ENCODE data around the gene MRFAP1.

Gene MRFAP1

GRCh38 chr4:6613676-6614651 is 26.5 kb upstream of the MRFAP1 start:
- Histone ChIP-seq H3K9me3 (ENCODE audit: control insufficient read depth, low read length) (no peaks in the 10 kb centered on the region), H3K9ac (ENCODE audit: low read length) (no peak overlapping the region), H3K27me3 (replicated peaks; ENCODE audit: control insufficient read depth, insufficient read depth, low read length) (no peaks in the 10 kb centered on the region)

GRCh38 chr4:6614701-6615230 is 25.7 kb upstream of the MRFAP1 start:
- no peak for DNase-seq (ENCODE audit: low read depth)
- H3K4me3 ChIP-seq (ENCODE audit: low read length) = no peak overlapping the region
- peaks cover 44% of the 10 kb centered on the region for H3K36me3 ChIP-seq (ENCODE audit: control insufficient read depth, insufficient read depth, low read length, severe bottlenecking)
- no peaks in the 10 kb centered on the region for H3K27me3 ChIP-seq (replicated peaks; ENCODE audit: control insufficient read depth, insufficient read depth, low read length)
- H3K9ac ChIP-seq (ENCODE audit: low read length) = no peak overlapping the region
- no peaks in the 10 kb centered on the region for H3K4me1 ChIP-seq (ENCODE audit: control insufficient read depth, insufficient read depth, low read length)
- H3K9me3 ChIP-seq (ENCODE audit: control insufficient read depth, low read length) = no peaks in the 10 kb centered on the region

More at GRCh38 chr4:6613676-6614651, 26.5 kb upstream of the MRFAP1 start:
- DNase-seq (ENCODE audit: low read depth) = no peak
- Histone ChIP-seq H3K36me3 (ENCODE audit: control insufficient read depth, insufficient read depth, low read length, severe bottlenecking) (peaks cover 41% of the 10 kb centered on the region), H3K4me1 (ENCODE audit: control insufficient read depth, insufficient read depth, low read length) (no peaks in the 10 kb centered on the region), H3K4me3 (ENCODE audit: low read length) (no peak overlapping the region)

- H3K4me1 ChIP-seq (ENCODE audit: control insufficient read depth, insufficient read depth, low read length) = no peaks in the 10 kb centered on the region
- H3K4me3 ChIP-seq (ENCODE audit: low read length) = no peak overlapping the region
- H3K27me3 ChIP-seq (replicated peaks; ENCODE audit: control insufficient read depth, insufficient read depth, low read length) = no peaks in the 10 kb centered on the region
- no peak for DNase-seq (ENCODE audit: low read depth)
- H3K9ac ChIP-seq (ENCODE audit: low read length) = no peak overlapping the region
- no peaks in the 10 kb centered on the region for H3K9me3 ChIP-seq (ENCODE audit: control insufficient read depth, low read length)
- peaks cover 41% of the 10 kb centered on the region for H3K36me3 ChIP-seq (ENCODE audit: control insufficient read depth, insufficient read depth, low read length, severe bottlenecking)
Observed at GRCh38 chr4:6616087-6616995, 24.1 kb upstream of the MRFAP1 start.

- DNase-seq (ENCODE audit: low read depth) = no peak
- Histone ChIP-seq H3K27me3 (replicated peaks; ENCODE audit: control insufficient read depth, insufficient read depth, low read length) (no peaks in the 10 kb centered on the region), H3K4me1 (ENCODE audit: control insufficient read depth, insufficient read depth, low read length) (no peaks in the 10 kb centered on the region), H3K4me3 (ENCODE audit: low read length) (no peak overlapping the region), H3K9me3 (ENCODE audit: control insufficient read depth, low read length) (no peaks in the 10 kb centered on the region), H3K36me3 (ENCODE audit: control insufficient read depth, insufficient read depth, low read length, severe bottlenecking) (peaks cover 38% of the 10 kb centered on the region), H3K9ac (ENCODE audit: low read length) (no peak overlapping the region)
Observed at GRCh38 chr4:6617246-6617645, 23.2 kb upstream of the MRFAP1 start.

- no peak overlapping the region for H3K4me3 ChIP-seq (ENCODE audit: low read length)
- DNase-seq (ENCODE audit: low read depth) = no peak
- no peaks in the 10 kb centered on the region for H3K9me3 ChIP-seq (ENCODE audit: control insufficient read depth, low read length)
Observed at GRCh38 chr4:6618386-6619115, 21.9 kb upstream of the MRFAP1 start.

GRCh38 chr4:6619116-6619465 is 21.4 kb upstream of the MRFAP1 start:
- Histone ChIP-seq H3K36me3 (ENCODE audit: control insufficient read depth, insufficient read depth, low read length, severe bottlenecking) (peaks cover 38% of the 10 kb centered on the region), H3K9ac (ENCODE audit: low read length) (no peak overlapping the region), H3K27me3 (replicated peaks; ENCODE audit: control insufficient read depth, insufficient read depth, low read length) (no peaks in the 10 kb centered on the region), H3K4me3 (ENCODE audit: low read length) (no peak overlapping the region), H3K9me3 (ENCODE audit: control insufficient read depth, low read length) (no peaks in the 10 kb centered on the region), H3K4me1 (ENCODE audit: control insufficient read depth, insufficient read depth, low read length) (no peaks in the 10 kb centered on the region)
- no peak for DNase-seq (ENCODE audit: low read depth)

More at GRCh38 chr4:6618386-6619115, 21.9 kb upstream of the MRFAP1 start:
- Histone ChIP-seq H3K36me3 (ENCODE audit: control insufficient read depth, insufficient read depth, low read length, severe bottlenecking) (peaks cover 38% of the 10 kb centered on the region), H3K9ac (ENCODE audit: low read length) (no peak overlapping the region), H3K27me3 (replicated peaks; ENCODE audit: control insufficient read depth, insufficient read depth, low read length) (no peaks in the 10 kb centered on the region), H3K4me1 (ENCODE audit: control insufficient read depth, insufficient read depth, low read length) (no peaks in the 10 kb centered on the region)

- H3K9ac ChIP-seq (ENCODE audit: low read length) = no peak overlapping the region
- no peak overlapping the region for H3K4me3 ChIP-seq (ENCODE audit: low read length)
- peaks cover 35% of the 10 kb centered on the region for H3K36me3 ChIP-seq (ENCODE audit: control insufficient read depth, insufficient read depth, low read length, severe bottlenecking)
- H3K9me3 ChIP-seq (ENCODE audit: control insufficient read depth, low read length) = no peaks in the 10 kb centered on the region
- H3K27me3 ChIP-seq (replicated peaks; ENCODE audit: control insufficient read depth, insufficient read depth, low read length) = no peaks in the 10 kb centered on the region
- no peak for DNase-seq (ENCODE audit: low read depth)
- no peaks in the 10 kb centered on the region for H3K4me1 ChIP-seq (ENCODE audit: control insufficient read depth, insufficient read depth, low read length)
Observed at GRCh38 chr4:6619466-6620255, 20.8 kb upstream of the MRFAP1 start.

- Histone ChIP-seq H3K27me3 (replicated peaks; ENCODE audit: control insufficient read depth, insufficient read depth, low read length) (no peaks in the 10 kb centered on the region), H3K9ac (ENCODE audit: low read length) (no peak overlapping the region), H3K36me3 (ENCODE audit: control insufficient read depth, insufficient read depth, low read length, severe bottlenecking) (peaks cover 32% of the 10 kb centered on the region), H3K4me3 (ENCODE audit: low read length) (no peak overlapping the region), H3K4me1 (ENCODE audit: control insufficient read depth, insufficient read depth, low read length) (no peaks in the 10 kb centered on the region), H3K9me3 (ENCODE audit: control insufficient read depth, low read length) (no peaks in the 10 kb centered on the region)
- no peak for DNase-seq (ENCODE audit: low read depth)
Observed at GRCh38 chr4:6620296-6620695, 20.2 kb upstream of the MRFAP1 start.

GRCh38 chr4:6620891-6621555 is 19.5 kb upstream of the MRFAP1 start:
- no peak for DNase-seq (ENCODE audit: low read depth)
- H3K27me3 ChIP-seq (replicated peaks; ENCODE audit: control insufficient read depth, insufficient read depth, low read length) = no peaks in the 10 kb centered on the region
- no peaks in the 10 kb centered on the region for H3K9me3 ChIP-seq (ENCODE audit: control insufficient read depth, low read length)

GRCh38 chr4:6621556-6621927 is 18.9 kb upstream of the MRFAP1 start:
- Histone ChIP-seq H3K9ac (ENCODE audit: low read length) (no peak overlapping the region), H3K4me3 (ENCODE audit: low read length) (no peak overlapping the region), H3K9me3 (ENCODE audit: control insufficient read depth, low read length) (no peaks in the 10 kb centered on the region), H3K27me3 (replicated peaks; ENCODE audit: control insufficient read depth, insufficient read depth, low read length) (no peaks in the 10 kb centered on the region), H3K36me3 (ENCODE audit: control insufficient read depth, insufficient read depth, low read length, severe bottlenecking) (peaks cover 24% of the 10 kb centered on the region), H3K4me1 (ENCODE audit: control insufficient read depth, insufficient read depth, low read length) (no peaks in the 10 kb centered on the region)
- DNase-seq (ENCODE audit: low read depth) = no peak

More at GRCh38 chr4:6620891-6621555, 19.5 kb upstream of the MRFAP1 start:
- Histone ChIP-seq H3K36me3 (ENCODE audit: control insufficient read depth, insufficient read depth, low read length, severe bottlenecking) (peaks cover 29% of the 10 kb centered on the region), H3K4me3 (ENCODE audit: low read length) (no peak overlapping the region), H3K4me1 (ENCODE audit: control insufficient read depth, insufficient read depth, low read length) (no peaks in the 10 kb centered on the region), H3K9ac (ENCODE audit: low read length) (no peak overlapping the region)

Data from adipocyte (in vitro differentiated cells).